OCI-LY1 (cell line): ENCODE measurements around the gene KCNIP4.

ENCODE experiments used
- H2AFZ ChIP-seq: fragments of 200-600 bp; sonication (generic), shearing (Covaris generic); 2 replicates; pipeline ENCODE4 v1.6.0; 2014; ENCODE audit warnings: antibody characterized with exemption, mild to moderate bottlenecking, low read length
- H3F3A ChIP-seq: fragments of 200-600 bp; sonication (generic), shearing (Covaris generic); 2 replicates; pipeline ENCODE4 v1.6.0; 2014; ENCODE audit warnings: mild to moderate bottlenecking, antibody characterized with exemption, low read length, moderate library complexity; ENCODE audit not compliant: insufficient read depth
- H3K27ac ChIP-seq: fragments of 200-600 bp; sonication (generic); 2 replicates; pipeline ENCODE4 v1.5.1; 2014; ENCODE audit warnings: low read length, mixed run types, mild to moderate bottlenecking, low read depth; ENCODE audit not compliant: poor library complexity, severe bottlenecking
- H3K27me3 ChIP-seq: fragments of 200-600 bp; sonication (generic); 2 replicates; pipeline ENCODE4 v1.6.0; 2014; ENCODE audit warnings: antibody characterized with exemption, mild to moderate bottlenecking, low read length, moderate library complexity; ENCODE audit not compliant: insufficient read depth
- H3K36me3 ChIP-seq: fragments of 200-600 bp; sonication (generic); 2 replicates; pipeline ENCODE4 v1.6.1; 2014; ENCODE audit warnings: mild to moderate bottlenecking, antibody characterized with exemption, low read length, moderate library complexity, mixed read lengths; ENCODE audit not compliant: insufficient read depth
- H3K4me1 ChIP-seq: fragments of 200-600 bp; sonication (generic); 2 replicates; pipeline ENCODE4 v1.5.1; 2014; ENCODE audit warnings: mild to moderate bottlenecking, low read length, moderate library complexity; ENCODE audit not compliant: insufficient read depth, severe bottlenecking
- H3K4me2 ChIP-seq: fragments of 200-600 bp; sonication (generic), shearing (Covaris generic); 2 replicates; pipeline ENCODE4 v1.6.1; 2014; ENCODE audit warnings: low read length
- H3K4me3 ChIP-seq: fragments of 200-600 bp; sonication (generic); 2 replicates; pipeline ENCODE4 v1.5.1; 2014; ENCODE audit warnings: low read length, low read depth, mild to moderate bottlenecking, mixed read lengths; ENCODE audit not compliant: poor library complexity, severe bottlenecking
- H3K79me2 ChIP-seq: fragments of 200-600 bp; shearing (Covaris generic); 2 replicates; pipeline ENCODE4 v1.6.1; 2016; ENCODE audit warnings: mixed run types, low read length, mixed read lengths; ENCODE audit not compliant: insufficient read depth
- H3K9ac ChIP-seq: fragments of 200-600 bp; sonication (generic), shearing (Covaris generic); 2 replicates; pipeline ENCODE4 v1.6.1; 2014; ENCODE audit warnings: mild to moderate bottlenecking, low read length, mixed read lengths
- H3K9me2 ChIP-seq: fragments of 200-600 bp; sonication (generic), shearing (Covaris generic); 2 replicates; pipeline ENCODE4 v1.6.1; 2014; ENCODE audit warnings: low read depth, mild to moderate bottlenecking, low read length, mixed read lengths
- H3K9me3 ChIP-seq: fragments of 200-600 bp; shearing (Covaris generic); 2 replicates; pipeline ENCODE4 v1.6.1; 2014; ENCODE audit warnings: low read length, mixed read lengths
- H4K20me1 ChIP-seq: fragments of 200-600 bp; sonication (generic), shearing (Covaris generic); 2 replicates; pipeline ENCODE4 v1.6.0; 2016; ENCODE audit warnings: mild to moderate bottlenecking, low read length; ENCODE audit not compliant: insufficient read depth
- CTCF ChIP-seq: fragments of 200-600 bp; sonication (generic), shearing (Covaris generic); IDR thresholded peaks from 2 replicates; pipeline ENCODE4 v1.5.1; 2017; ENCODE audit warnings: mild to moderate bottlenecking, antibody characterized with exemption, low read length, moderate library complexity, mixed read lengths
- EZH2 ChIP-seq: fragments of 200-600 bp; sonication (generic), shearing (Covaris generic); IDR thresholded peaks from 2 replicates; pipeline ENCODE4 v1.8.0; 2017; ENCODE audit warnings: borderline replicate concordance, mixed run types, mild to moderate bottlenecking, antibody characterized with exemption, low read length, moderate library complexity, mixed read lengths

KCNIP4 gene

GRCh38 chr4:21184788-21185187 is 763.8 kb downstream of the KCNIP4 start:
- H2AFZ ChIP-seq: no peak overlapping the region
- H3K4me1 ChIP-seq: no peaks in the 10 kb centered on the region
- no peak overlapping the region for H3K9ac ChIP-seq
- H4K20me1 ChIP-seq: no peaks in the 10 kb centered on the region
- no peaks in the 10 kb centered on the region for H3K9me3 ChIP-seq
- H3K36me3 ChIP-seq: no peaks in the 10 kb centered on the region
- H3K4me2 ChIP-seq: no peak overlapping the region
- H3K4me3 ChIP-seq: no peak overlapping the region
- H3K27ac ChIP-seq: no peak overlapping the region
- no peaks in the 10 kb centered on the region for H3F3A ChIP-seq
- H3K27me3 ChIP-seq: no peaks in the 10 kb centered on the region
- H3K9me2 ChIP-seq: no peaks in the 10 kb centered on the region
- H3K79me2 ChIP-seq: no peaks in the 10 kb centered on the region
- TF ChIP-seq EZH2 (no peak), CTCF (no peak)

GRCh38 chr4:21181716-21182115 is 766.9 kb downstream of the KCNIP4 start:
- Histone ChIP-seq H3K9me2 (no peaks in the 10 kb centered on the region), H3K27ac (no peak overlapping the region), H3K79me2 (no peaks in the 10 kb centered on the region), H3K4me1 (no peaks in the 10 kb centered on the region), H4K20me1 (no peaks in the 10 kb centered on the region), H2AFZ (no peak overlapping the region), H3K4me2 (no peak overlapping the region), H3K9ac (no peak overlapping the region), H3F3A (no peaks in the 10 kb centered on the region), H3K36me3 (no peaks in the 10 kb centered on the region), H3K9me3 (no peaks in the 10 kb centered on the region), H3K4me3 (no peak overlapping the region), H3K27me3 (no peaks in the 10 kb centered on the region)
- TF ChIP-seq EZH2 (no peak), CTCF (no peak)

- H2AFZ ChIP-seq: no peak overlapping the region
- no peaks in the 10 kb centered on the region for H4K20me1 ChIP-seq
- no peaks in the 10 kb centered on the region for H3K9me2 ChIP-seq
- H3K79me2 ChIP-seq: no peaks in the 10 kb centered on the region
- H3K9me3 ChIP-seq: no peaks in the 10 kb centered on the region
- no peak overlapping the region for H3K4me3 ChIP-seq
- no peak overlapping the region for H3K9ac ChIP-seq
- no peaks in the 10 kb centered on the region for H3F3A ChIP-seq
- no peak for TF ChIP-seq EZH2
- no peak for TF ChIP-seq CTCF
- no peak overlapping the region for H3K27ac ChIP-seq
- no peaks in the 10 kb centered on the region for H3K36me3 ChIP-seq
- no peaks in the 10 kb centered on the region for H3K27me3 ChIP-seq
- H3K4me2 ChIP-seq: no peak overlapping the region
- no peaks in the 10 kb centered on the region for H3K4me1 ChIP-seq
Measured at GRCh38 chr4:21177871-21178270, 770.7 kb downstream of the KCNIP4 start.
